NCI-H146 treated with DMSO at 0.1 percent for 48 hours (cell line): Measurements from ENCODE around the gene TEX50.
"Not testable (repeated sequence)": the region's sequence is repeated elsewhere in the genome, so short reads cannot be mapped to it uniquely, and the experiment has no call there.

Experiments
- DNase-seq: peaks from one replicate; lab custom pipeline; 2025; ENCODE audit not compliant: unreplicated experiment; lab: John Stamatoyannopoulos, UW

Gene TEX50

GRCh38 chr1:173661763-173662162 lies 26.6 kb downstream of the TEX50 start:
- no peak for DNase-seq

GRCh38 chr1:173663159-173663558 lies 28.0 kb downstream of the TEX50 start:
- DNase-seq: no peak

- no peak for DNase-seq
These were observed 31.5 kb downstream of the TEX50 start for GRCh38 chr1:173666646-173667045.

GRCh38 chr1:173669491-173669941 lies 34.4 kb downstream of the TEX50 start, which contains the start of gene ANKRD45:
TSS of gene ANKRD45 (minus strand) at chr1:173669851. CDS start at chr1:173659418, 10,433 bp downstream.
- DNase-seq: no peak

GRCh38 chr1:173674496-173674895 lies 39.4 kb downstream of the TEX50 start:
- not testable (repeated sequence) for DNase-seq

GRCh38 chr1:173680152-173680551 lies 45.0 kb downstream of the TEX50 start:
- not testable (repeated sequence) for DNase-seq

GRCh38 chr1:173682184-173682583 lies 47.0 kb downstream of the TEX50 start:
- DNase-seq: no peak

GRCh38 chr1:173683838-173684237 lies 48.7 kb downstream of the TEX50 start:
- not testable (repeated sequence) for DNase-seq

- DNase-seq: not testable (repeated sequence)
These were observed 50.0 kb downstream of the TEX50 start for GRCh38 chr1:173685121-173685520.
